ENCODE data around the gene TMEM234. TPM values are rescaled to one million over a fixed set of nuclear protein-coding genes. Genes with fewer than 3 reads are reported as not detected.

TMEM234 gene
- total and polyA plus RNA-seq, 10 of the 15 experiments (the other 5 are each of a cell fraction or from before 2014, with no cell fraction given) = 2.9 to 10.9 (median 6.4) TPM

- TF ChIP-seq REST (IDR thresholded peaks at IDR 0.05; ENCODE audit: low read depth, low read length) (no peak), KAT2A (conservative IDR thresholded peaks at IDR 0.05; ENCODE audit: control insufficient read depth, low read depth, low read length) (no peak), SMAD5 (IDR thresholded peaks at IDR 0.05; ENCODE audit: low read depth) (no peak), ZBED1 (IDR thresholded peaks at IDR 0.05; ENCODE audit: borderline replicate concordance) (no peak), SPI1 (IDR thresholded peaks at IDR 0.05; ENCODE audit: borderline replicate concordance, insufficient read depth, low read depth, low read length) (no peak), ZBTB4 (CRISPR knock-in tag; IDR thresholded peaks at IDR 0.05) (no peak), ETV6 (conservative IDR thresholded peaks at IDR 0.05 in 1 of 2, IDR thresholded peaks at IDR 0.05 in 1 of 2; ENCODE audit: borderline replicate concordance in 1 of 2, low read depth in 1 of 2) (no peak), SUZ12 (IDR thresholded peaks at IDR 0.05; ENCODE audit: unreplicated experiment) (no peak), PAX5 (IDR thresholded peaks at IDR 0.05; ENCODE audit: borderline replicate concordance, low read depth, low read length) (no peak), BMI1 (IDR thresholded peaks at IDR 0.05; ENCODE audit: borderline replicate concordance) (no peak), FOS (IDR thresholded peaks at IDR 0.05; ENCODE audit: borderline replicate concordance, extremely low read depth, insufficient read length) (no peak), ZBTB40 (IDR thresholded peaks at IDR 0.05; ENCODE audit: borderline replicate concordance) (peak; percentile 22; the same call in 1 of the 2 replicates)
Observed at GRCh38 chr1:32255072-32256071, 33.2 kb upstream of the TMEM234 start (continued).

Measured in GM12878 (cell line).